Activated CD8-positive, alpha-beta memory T cell treated with anti-CD3 and anti-CD28 coated beads for 36 hours (primary cell): ENCODE measurements around the gene BPIFB3. TPM values are rescaled to one million over a fixed set of nuclear protein-coding genes. Genes with fewer than 3 reads are reported as not detected.

Source experiments
- CTCF ChIA-PET: fragments of 350-600 bp; sonication (Branson Sonifier 250); formaldehyde crosslinking; loops from one replicate; lab custom pipeline; 2021; ENCODE audit warnings: antibody characterized with exemption; lab: Charles Lee
- POLR2A ChIA-PET: fragments of 350-600 bp; sonication (Branson Sonifier 250); formaldehyde crosslinking; loops from one replicate; lab custom pipeline; 2021; ENCODE audit warnings: antibody characterized with exemption; lab: Charles Lee
- total RNA-seq, 2 experiments: library from RNA; stranded (reverse); gene quantifications; one replicate each; pipeline ENCODE4 v1.2.3, GENCODE V29; 2021

The BPIFB3 gene, protein sequence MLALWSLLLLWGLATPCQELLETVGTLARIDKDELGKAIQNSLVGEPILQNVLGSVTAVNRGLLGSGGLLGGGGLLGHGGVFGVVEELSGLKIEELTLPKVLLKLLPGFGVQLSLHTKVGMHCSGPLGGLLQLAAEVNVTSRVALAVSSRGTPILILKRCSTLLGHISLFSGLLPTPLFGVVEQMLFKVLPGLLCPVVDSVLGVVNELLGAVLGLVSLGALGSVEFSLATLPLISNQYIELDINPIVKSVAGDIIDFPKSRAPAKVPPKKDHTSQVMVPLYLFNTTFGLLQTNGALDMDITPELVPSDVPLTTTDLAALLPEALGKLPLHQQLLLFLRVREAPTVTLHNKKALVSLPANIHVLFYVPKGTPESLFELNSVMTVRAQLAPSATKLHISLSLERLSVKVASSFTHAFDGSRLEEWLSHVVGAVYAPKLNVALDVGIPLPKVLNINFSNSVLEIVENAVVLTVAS
- total RNA-seq = not detected

DNA sequence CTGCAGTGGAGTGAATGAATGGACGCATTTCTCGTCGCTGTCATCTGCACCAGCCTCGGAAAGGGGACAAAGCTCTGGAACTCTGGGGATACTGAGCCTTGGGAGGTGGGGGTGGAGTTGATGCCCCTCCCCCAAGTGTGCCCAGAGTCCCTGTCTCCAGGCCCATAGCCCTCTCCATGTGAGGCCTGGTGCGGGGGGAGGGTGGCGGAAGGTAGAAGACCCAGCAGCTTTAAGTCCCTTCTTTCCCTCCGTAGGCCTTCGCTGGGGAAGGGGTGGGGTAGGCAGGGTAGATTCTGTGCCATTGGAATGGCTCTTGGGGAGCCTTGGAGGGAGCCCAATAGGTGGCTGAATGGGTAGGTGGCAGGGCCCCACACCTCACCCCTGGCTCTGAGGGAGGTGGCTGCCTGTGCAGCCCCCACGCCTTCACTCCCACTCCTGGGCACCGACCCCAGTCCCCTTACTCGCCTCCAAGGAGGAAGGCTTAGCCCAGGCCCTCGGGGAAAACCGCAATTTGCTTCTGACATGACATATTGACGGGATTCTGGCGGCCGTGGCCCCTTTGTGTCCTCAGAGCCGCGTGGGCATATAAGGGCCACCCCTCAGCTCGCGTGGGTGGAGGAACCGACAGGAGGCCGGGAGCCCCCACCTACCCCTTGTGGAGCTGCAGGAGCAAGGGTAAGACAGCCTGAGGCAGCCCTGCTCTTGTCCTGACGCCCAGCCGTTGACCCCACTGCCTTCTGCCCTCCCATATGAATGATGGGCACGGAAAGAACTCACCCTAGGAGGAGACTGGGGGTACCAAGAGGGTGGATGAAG lies at the start of gene BPIFB3:
BPIFB3 (plus strand) TSS at position 613 of the 816 bp plus-strand sequence. CDS start 1,533 bp downstream, outside the sequence.
- POLR2A ChIA-PET = no interaction called here
- CTCF ChIA-PET = no interaction called here

DNA sequence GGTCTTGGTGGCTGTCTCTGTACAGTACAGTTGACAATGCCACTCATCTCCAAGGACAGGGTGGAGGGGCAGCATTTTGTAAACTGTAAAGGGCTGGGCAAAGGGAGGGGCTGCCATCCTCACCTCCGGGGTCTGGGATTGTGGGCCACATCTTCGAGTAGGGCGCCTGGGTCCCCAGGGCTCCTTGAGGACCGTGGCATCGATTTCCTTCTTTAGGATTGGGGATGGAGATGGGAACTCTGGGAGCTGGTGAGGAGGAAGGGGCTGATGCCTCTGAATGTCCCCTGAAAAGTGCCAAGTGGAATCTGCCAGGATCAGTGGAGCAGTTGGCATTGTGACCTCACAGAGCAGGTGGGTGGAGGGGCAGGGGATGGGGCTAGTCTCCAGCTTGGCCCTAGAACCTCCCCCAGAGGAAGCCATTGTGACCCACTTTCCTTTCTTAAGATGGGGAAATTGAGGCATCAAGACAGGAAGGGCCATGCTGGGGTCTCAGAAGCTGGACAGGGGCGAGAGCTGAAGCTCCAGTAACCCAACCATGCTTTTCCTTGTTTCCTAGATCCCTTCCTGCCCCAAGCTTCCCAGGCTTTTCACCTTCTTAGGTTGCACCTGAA lies 49.5 kb upstream of the BPIFB3 start, which contains the start of gene SUN5:
SUN5 (minus strand) TSS at position 293 of the 611 bp plus-strand sequence; CDS start at position 200, 93 bp downstream.
- ChIA-PET CTCF (interaction anchor here (1.0 to 3.5 kb wide), 8 partner anchors 21 to 209 kb away, joined by 3 to 15 read pairs (median 4); no protein-coding TSS in a partner anchor), POLR2A (no interaction called here)

DNA sequence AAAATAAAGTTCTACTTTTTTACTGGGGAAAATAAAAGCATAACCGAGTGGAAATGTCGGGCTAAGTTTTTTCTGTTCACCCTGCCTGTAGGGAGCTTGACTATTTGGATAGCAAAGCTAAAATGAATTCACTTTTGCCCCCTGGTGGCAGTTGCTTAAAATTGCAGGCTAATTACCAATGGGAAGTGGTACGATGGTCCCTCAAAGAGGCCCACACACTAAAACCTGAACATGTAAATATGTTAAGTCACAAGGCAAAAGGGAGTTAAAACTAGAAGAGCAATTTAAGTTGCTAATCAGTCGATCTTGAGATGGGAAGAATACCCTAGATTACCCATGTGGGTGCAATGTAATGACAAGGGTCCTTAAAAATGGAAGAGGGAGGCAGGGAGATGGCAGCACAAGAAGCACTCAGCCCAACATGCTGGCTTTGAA lies 48.6 kb upstream of the BPIFB3 start:
- POLR2A ChIA-PET = no interaction called here
- CTCF ChIA-PET = interaction anchor here (0.8 to 3.5 kb wide), 10 partner anchors 11 to 210 kb away, joined by 3 to 15 read pairs (median 4); no protein-coding TSS in a partner anchor

DNA sequence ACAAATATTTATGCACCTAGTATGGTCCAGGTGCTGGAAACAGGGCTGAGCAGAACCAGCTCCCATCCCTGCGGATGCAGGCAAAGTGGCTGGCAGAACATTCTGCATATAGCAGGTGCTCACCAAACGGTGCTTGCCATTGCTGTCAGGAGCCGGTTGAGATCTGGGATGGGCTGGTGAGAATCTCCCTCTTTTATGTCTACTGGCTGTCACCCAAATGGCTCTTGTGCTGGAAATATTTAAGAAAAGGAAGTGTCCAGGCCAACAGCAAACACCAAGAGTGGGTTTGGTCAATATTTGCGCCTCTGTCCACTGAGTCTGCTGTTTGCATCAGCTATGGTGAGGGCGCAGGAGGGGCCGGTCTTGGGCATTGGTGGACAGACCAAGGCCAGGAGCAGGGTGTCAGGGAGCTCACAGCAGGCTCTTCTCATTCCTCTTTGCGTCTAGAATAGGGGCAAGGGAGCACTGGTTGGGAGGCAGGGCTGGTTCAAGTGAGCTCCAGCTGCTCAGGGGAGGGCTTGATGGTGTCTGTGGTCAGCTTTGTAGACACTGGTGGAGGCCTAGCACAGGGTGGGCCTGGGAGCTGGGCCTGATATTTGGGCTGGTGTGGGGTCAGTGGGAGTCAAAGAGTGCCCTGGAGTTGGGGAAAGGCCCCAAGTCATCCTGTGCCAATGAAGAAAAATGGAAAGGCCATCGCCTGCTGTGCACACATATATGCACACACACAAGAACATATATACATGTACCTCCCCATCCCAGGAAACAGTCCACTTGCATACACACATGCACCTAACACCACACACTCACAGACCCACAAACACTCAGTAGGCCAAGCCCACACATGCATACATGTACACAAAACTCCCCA lies 47.6 kb upstream of the BPIFB3 start:
- CTCF ChIA-PET = interaction anchor here (1.0 to 3.5 kb wide), 4 partner anchors 10 to 105 kb away, joined by 3 to 15 read pairs (median 6); no protein-coding TSS in a partner anchor
- POLR2A ChIA-PET = no interaction called here

DNA sequence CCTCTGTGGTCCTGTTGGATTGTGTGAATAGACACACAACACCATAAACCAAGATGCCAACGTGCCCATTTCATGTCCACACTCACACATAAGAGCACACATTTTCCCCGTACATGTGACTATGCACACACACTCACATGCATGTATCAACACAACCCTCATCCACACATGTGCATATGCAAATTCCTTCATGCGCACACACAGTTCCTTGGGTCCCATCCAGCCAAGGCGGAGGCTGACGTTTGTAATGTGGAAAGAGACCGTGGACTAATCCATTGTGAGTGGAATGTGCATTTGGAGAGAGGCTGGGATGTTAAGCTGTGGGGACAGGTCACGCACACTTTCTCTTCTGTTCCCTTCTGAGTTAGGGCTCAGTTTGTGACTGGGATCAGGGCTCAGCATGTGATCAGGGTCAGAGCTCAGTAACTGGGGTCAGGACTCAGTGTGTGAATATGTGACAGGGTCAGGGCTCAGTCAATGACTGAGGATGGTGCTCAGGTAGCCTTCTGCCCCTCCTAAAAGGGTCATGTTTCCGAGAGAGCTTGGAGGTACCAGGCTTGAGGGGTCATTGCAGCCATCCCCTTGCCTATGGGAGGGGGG lies 46.8 kb upstream of the BPIFB3 start:
- POLR2A ChIA-PET = no interaction called here
- CTCF ChIA-PET = interaction anchor here (1.1 to 3.5 kb wide), 3 partner anchors 9 to 105 kb away, joined by 3 to 15 read pairs (median 7); no protein-coding TSS in a partner anchor

DNA sequence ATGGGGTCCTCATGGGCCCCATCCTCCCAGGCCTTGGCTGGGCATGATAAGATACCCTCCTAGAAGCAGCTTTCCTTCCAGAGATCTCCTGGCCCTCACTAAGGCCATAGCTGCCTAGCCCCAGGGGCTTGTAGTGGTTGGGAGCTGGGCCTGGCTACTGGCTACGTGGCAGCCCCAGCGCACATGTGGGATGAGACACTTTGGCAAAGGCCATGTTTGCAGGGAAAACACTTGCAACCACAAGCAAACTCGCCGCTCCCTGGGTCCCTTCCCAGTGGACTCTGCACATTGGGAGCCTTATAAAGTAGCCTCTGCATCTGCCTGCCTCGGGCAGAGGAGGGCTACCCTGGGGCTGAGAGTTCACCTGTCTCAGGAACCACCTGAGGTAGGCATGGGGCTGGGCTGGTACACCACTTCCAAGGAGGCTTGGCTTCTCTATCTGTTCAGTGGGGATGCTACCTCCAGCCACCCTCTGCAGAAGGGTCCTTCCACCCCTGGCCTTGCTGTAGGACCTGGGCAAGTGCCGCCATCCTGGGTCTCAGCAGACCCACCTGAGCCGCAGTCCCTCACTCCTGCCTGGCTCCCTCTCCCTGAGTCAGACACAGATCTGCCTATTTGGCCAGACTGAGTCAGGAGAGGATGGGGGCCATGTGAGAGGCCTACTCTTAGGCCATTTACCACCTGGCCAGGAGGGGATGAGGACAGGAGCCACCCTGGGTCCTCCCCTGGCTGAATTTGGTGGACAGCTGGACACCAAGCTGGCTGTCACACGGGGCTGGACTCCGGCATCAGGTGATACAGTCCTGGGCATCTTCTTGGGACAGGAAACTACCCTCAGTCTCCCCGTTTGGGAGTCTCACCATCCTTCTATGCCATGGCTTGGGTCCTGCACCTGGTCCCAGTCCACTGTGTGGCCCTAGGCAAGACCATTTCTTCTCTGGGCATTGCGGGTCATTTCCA lies 46.0 kb upstream of the BPIFB3 start, which contains the start of gene BPIFB2:
BPIFB2 (plus strand) TSS at position 329 of the 960 bp plus-strand sequence. CDS start 871 bp downstream, outside the sequence.
- ChIA-PET POLR2A (no interaction called here), CTCF (interaction anchor here (1.1 kb wide), 1 partner anchor 8 kb away, joined by 3 read pairs; no protein-coding TSS in a partner anchor)

DNA sequence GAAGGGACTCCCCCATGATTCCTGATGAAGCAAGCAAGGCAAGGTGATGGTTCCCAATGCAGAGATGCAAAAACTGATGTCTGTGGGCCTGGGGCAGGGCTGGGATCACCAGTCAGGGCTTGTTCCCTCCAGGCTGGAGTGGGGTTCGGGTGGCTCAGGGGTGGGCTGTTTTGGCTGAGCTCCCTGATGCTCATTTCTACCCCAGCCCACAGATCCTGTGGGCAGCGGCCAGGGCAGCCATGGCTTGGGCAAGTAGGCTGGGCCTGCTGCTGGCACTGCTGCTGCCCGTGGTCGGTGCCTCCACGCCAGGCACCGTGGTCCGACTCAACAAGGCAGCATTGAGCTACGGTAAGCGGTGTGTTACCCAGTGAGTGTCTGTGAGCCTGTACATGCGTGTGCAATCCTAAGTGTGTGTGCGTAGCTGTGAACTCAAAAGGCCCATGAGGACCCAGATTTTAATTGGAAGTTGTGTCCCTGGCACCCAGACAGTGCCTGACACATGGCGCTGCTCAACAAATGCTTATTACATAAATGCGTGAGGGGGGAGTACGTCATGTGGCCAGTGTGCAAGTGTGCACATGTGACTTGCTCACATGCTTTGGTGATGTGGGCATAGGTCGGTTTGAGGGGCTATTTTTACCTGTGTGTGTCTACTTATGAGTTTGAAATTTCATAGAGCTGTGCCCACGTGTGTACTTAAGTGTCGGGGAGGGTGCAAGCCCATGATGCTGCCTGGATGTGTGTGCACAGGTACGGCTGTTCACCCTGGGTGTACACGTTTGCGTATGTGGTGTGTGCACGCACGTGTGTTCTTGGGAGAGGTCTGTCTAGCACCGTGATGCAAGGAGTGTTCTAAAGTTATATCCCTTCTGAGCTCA lies 45.1 kb upstream of the BPIFB3 start:
- ChIA-PET CTCF (interaction anchor here (0.6 kb wide), 2 partner anchors 116 to 192 kb away, joined by 3 to 4 read pairs; no protein-coding TSS in a partner anchor), POLR2A (no interaction called here)

DNA sequence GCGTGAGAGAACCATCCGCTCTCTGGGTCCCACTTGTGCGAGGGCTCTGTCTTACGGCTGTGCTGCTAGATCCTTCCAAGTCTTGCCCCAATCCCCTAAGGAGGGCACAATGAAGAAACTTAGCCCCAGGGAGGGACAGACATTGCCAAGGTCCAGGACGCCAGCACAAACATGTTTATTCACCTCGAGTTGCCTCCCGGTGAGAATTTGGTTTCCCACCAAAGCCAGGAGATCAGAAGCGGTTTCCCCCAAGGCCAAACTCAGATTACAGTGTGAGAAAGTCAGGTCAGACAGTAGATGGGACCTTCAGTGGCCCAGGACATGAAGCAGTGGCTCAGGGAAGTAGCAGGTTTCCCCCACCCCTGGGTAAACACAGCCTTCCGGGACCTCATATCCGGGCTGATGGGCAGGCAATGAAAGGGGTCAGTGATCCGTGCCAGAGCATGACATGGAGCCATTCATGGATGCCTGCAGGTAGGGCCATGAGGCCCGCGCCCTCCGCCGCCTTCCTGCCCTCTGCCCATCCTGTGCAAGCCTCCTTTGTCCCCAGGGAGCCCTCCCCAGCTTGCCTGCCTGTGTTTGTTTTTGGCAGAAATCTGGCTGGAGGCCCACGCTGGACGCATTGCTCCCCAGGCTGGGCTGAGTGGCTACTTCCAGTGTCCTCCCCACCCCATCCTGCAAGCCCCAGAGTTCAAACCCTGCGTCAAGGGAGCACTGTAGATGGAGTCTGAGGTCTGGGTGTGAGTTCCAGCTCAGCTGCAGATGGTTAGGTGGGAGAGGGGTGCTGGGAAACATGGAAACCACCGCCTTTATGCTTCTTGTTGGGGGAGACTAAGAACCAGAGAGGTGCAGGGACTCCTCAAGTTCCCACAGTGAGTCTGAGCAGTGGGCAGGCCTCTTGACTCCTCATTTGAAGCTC lies 44.2 kb upstream of the BPIFB3 start:
- CTCF ChIA-PET = interaction anchor here (0.6 kb wide), 2 partner anchors 117 to 193 kb away, joined by 3 to 4 read pairs; no protein-coding TSS in a partner anchor

DNA sequence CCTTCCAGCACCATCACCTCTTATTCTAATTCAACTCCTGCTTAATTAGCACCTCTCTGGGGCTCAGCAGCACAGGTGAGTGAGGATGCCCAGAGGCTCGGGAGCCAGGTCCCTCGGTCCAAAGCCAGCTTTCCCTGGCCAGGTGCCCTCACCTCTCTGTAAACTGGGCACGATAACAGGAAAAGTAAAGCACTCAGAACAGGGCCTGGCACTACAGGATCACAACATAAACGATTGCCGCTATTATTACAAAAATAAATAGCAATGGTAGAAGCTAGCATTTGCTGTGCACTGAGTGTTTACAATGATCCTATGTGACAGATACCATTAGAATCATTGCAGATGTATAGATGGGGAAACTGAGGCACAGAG lies 43.6 kb upstream of the BPIFB3 start:
- ChIA-PET CTCF (no interaction called here), POLR2A (no interaction called here)

More for the DNA sequence above, 44.2 kb upstream of the BPIFB3 start:
- POLR2A ChIA-PET = no interaction called here

DNA sequence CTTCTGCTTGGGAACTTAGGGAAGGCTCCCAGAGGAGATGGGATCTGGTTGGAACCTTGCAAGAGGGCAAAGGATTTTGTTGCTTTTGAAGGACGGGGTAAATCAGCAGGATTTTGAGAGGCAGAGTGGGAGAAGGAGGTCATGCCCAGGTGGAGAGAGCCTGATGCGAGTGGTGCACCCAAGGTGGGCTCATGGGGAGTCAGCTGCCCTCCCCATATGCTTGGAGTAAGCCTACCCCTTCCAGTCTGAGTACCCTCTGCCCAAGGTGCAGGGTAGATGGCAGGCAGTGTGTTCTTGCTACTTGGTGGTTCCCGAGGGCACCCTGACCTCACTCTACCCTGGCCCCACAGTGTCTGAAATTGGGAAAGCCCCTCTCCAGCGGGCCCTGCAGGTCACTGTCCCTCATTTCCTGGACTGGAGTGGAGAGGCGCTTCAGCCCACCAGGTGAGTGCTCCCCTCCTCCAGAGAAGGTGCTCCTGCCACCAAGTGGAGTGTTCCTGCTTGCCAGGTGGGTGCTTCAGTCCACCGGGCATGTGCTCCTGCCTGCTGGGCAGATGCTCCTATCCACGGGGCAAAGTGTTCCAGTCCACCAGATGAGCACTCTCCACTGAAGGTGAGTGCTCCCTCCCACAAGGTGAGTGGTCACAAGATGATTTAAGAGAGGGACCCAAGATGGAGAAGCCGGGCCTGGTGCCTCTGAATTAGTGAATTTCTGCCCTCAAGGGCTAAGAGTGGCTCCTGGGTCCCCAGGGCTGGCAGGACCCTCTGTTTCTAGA lies 42.8 kb upstream of the BPIFB3 start:
- CTCF ChIA-PET = no interaction called here

DNA sequence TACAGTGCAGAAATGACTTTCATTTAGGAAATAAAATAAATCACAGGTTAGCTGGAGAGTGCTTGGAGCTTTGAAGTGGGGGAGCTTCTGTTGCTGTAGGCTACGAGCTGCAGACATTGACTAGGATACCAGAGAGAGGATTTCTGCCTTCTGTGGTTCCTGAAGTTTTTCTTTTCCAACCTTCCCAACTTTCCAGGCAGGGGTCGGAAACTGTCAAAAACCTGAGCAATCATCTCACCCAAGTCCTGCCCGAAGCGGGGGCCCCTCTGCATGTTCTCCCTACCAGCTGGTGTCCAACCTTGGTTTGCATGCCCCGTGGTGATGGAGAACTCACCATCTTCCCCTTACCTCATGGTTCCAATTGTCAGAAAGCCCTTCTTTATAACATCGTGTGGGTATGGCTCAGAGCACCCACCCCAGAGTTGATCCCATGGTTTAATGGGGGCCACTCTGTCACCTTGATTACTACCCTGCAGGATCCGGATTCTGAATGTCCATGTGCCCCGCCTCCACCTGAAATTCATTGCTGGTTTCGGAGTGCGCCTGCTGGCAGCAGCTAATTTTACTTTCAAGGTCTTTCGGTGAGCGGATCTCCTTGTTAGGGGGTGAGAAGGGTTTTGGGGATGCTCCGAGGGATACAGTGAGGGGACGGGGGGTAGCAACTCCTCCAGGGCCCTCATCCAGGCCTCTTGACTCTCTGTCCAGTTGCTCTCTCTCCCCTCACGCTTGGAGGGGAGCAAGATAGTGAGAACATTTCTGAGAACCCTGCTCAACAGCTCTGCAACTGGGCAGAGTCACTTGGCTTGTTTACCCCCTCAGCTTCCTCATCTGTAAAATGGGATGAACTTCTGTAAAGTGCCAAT lies 41.1 kb upstream of the BPIFB3 start:
- ChIA-PET CTCF (interaction anchor here (0.5 kb wide), 1 partner anchor 28 kb away, joined by 3 read pairs; no protein-coding TSS in a partner anchor), POLR2A (no interaction called here)

More for the DNA sequence above, 42.8 kb upstream of the BPIFB3 start:
- POLR2A ChIA-PET = no interaction called here

DNA sequence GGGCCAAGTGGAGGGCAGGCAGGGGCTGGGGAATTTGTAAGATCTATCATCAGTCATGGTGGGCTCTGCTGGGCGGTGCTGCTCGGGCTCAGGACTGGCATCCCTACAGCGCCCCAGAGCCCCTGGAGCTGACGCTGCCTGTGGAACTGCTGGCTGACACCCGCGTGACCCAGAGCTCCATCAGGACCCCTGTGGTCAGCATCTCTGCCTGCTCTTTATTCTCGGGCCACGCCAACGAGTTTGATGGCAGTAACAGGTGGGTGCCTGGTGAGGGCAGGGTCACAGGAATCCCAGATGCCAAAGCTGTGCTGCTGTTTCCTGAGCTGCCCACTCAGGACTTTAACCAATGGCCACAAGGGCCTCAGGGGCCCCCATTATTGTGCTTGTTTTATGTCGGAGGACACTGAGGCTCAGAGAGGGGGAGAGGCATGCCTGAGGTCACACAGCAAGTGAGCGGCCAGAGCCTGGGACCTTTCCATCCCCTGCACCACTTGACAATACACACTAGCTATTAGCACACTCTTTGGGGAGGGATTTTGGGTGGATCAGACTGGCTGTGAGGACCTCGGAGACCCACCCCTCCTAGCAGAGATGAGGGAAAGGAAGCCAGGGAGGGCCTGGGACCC lies 39.9 kb upstream of the BPIFB3 start:
- ChIA-PET POLR2A (no interaction called here), CTCF (no interaction called here)
